ENCODE measurements around the gene PTPN1.

Gene PTPN1

DNA sequence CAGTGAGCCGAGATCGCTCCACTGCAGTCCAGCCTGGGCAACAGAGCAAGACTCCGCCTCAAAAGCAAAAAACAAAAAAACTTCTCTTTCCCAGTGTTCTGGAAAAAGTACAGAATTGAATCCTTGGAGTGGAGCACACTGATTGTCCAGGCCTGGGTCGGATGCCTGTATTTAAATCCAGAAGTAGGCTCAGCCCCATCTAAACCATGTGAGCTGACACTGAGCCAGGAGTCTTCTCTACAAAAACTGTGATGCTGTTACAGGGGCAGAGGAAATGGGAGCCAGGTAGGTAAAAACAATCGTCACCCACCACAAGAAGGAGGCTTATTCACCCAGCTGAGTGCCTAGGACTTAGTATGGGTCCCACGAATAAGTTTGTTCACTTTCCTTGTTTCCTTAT, 43.0 kb upstream of the PTPN1 start:
- TF ChIP-seq, protein P1, sequence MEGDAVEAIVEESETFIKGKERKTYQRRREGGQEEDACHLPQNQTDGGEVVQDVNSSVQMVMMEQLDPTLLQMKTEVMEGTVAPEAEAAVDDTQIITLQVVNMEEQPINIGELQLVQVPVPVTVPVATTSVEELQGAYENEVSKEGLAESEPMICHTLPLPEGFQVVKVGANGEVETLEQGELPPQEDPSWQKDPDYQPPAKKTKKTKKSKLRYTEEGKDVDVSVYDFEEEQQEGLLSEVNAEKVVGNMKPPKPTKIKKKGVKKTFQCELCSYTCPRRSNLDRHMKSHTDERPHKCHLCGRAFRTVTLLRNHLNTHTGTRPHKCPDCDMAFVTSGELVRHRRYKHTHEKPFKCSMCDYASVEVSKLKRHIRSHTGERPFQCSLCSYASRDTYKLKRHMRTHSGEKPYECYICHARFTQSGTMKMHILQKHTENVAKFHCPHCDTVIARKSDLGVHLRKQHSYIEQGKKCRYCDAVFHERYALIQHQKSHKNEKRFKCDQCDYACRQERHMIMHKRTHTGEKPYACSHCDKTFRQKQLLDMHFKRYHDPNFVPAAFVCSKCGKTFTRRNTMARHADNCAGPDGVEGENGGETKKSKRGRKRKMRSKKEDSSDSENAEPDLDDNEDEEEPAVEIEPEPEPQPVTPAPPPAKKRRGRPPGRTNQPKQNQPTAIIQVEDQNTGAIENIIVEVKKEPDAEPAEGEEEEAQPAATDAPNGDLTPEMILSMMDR (IDR thresholded peaks at IDR 0.05; ENCODE audit: unreplicated experiment in 3 of 3): no peak
- Mint-ChIP-seq H3K9me3 (no peaks in the 10 kb centered on the region), H3K27ac (peak overlapping the region in 1 of 3 experiments; percentile 82), H3K27me3 (ENCODE audit: low read depth) (peaks cover 11% of the 10 kb centered on the region), H3K4me3 (no peak overlapping the region), H3K4me1 (peaks cover 31% of the 10 kb centered on the region), H3K36me3 (ENCODE audit: low read depth) (no peaks in the 10 kb centered on the region)

DNA sequence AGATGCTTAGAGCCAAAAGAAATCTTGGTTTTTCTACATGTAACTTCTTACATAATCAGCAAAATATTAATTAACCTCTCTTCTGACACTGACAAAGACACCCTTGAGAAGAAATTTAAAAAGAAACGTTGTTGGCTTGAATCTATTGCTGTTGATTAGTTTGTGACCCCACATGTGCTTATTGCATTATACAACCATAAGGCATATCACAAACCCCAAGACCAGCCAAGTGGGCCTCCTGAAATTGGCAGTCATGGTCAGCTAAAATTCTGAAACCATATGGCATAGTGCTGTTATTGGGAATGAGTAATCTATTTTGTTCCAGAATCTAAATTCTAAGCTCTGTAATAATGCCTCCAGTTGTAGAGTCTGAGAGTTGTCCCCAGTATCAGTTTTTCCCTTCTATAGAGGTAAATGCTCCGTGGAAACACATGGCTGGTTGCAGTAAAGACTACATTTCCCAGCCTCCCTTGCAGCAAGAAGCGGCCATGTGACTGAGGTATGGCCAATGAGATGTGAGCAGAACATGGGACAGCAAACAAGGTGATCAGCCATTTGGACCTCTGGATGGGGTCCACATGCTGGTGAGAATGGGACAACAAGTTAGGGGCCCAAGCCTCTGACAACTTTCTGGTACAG, 42.3 kb upstream of the PTPN1 start:
- Mint-ChIP-seq H3K27me3 (ENCODE audit: low read depth) (peaks cover 11% of the 10 kb centered on the region), H3K27ac (peak overlapping the region in 2 of 3 experiments; percentile 61 to 82), H3K9me3 (no peaks in the 10 kb centered on the region), H3K4me1 (peaks cover 27% of the 10 kb centered on the region), H3K36me3 (ENCODE audit: low read depth) (no peaks in the 10 kb centered on the region), H3K4me3 (no peak overlapping the region)
- TF ChIP-seq, protein P1 (IDR thresholded peaks at IDR 0.05; ENCODE audit: unreplicated experiment in 3 of 3): no peak

DNA sequence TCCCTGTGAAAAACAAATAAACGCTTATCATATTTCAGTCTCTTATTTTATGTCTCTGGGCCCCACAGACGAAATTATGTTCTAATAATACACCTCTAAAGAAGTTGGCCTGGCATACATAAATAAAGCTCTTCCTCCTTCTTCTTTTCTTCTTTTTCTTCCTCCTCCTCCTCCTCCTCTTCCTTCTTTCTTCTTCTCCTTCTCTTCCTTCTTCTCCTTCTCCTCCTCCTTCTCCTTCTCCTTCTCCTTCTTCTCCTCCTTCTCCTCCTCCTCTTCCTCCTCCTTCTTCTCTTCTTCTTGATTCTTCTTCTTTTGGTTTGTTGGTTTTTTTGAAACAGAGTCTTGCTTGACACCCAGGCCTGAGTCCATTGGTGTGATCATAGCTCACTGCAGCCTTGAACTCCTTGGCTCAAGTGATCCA, 41.8 kb upstream of the PTPN1 start:
- Mint-ChIP-seq H3K4me1 (peaks cover 27% of the 10 kb centered on the region), H3K27me3 (ENCODE audit: low read depth) (peaks cover 15% of the 10 kb centered on the region), H3K9me3 (no peaks in the 10 kb centered on the region), H3K27ac (peak overlapping the region in 2 of 3 experiments; percentile 61 to 82), H3K36me3 (ENCODE audit: low read depth) (no peaks in the 10 kb centered on the region), H3K4me3 (no peak overlapping the region)
- TF ChIP-seq, protein P1 (IDR thresholded peaks at IDR 0.05; ENCODE audit: unreplicated experiment in 3 of 3): no peak

DNA sequence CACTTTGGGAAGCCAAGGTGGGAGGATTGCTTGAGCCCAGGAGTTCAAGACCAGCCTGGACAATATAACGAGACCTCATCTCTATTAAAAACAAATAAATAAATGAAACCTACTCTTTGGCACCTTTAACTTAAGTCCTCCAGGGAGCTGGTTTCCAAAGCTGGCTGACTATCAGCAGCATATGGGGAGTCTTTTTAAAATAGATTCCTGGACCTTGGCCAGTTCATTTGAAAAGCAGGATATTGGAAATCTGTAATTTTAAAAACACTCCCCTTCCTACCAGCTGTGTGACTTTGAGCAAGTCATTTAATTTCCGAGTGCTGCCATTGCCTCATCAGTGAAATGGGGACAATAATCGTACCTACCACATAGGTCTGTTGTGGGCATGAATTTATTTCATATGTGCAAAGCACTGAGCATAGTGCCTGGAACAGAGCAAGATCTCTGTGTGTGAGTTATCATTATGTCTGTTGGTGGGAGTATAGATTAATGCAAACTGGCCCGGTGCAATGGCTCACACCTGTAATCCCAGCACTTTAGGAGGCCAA, 40.9 kb upstream of the PTPN1 start:
- H3K9me3 Mint-ChIP-seq: no peaks in the 10 kb centered on the region
- TF ChIP-seq, protein P1 (IDR thresholded peaks at IDR 0.05; ENCODE audit: unreplicated experiment in 3 of 3): no peak
- H3K4me3 Mint-ChIP-seq: no peak overlapping the region
- H3K4me1 Mint-ChIP-seq: peaks cover 27% of the 10 kb centered on the region
- H3K27ac Mint-ChIP-seq: no peak overlapping the region
- H3K36me3 Mint-ChIP-seq (ENCODE audit: low read depth): no peaks in the 10 kb centered on the region
- peaks cover 13% of the 10 kb centered on the region for H3K27me3 Mint-ChIP-seq (ENCODE audit: low read depth)

DNA sequence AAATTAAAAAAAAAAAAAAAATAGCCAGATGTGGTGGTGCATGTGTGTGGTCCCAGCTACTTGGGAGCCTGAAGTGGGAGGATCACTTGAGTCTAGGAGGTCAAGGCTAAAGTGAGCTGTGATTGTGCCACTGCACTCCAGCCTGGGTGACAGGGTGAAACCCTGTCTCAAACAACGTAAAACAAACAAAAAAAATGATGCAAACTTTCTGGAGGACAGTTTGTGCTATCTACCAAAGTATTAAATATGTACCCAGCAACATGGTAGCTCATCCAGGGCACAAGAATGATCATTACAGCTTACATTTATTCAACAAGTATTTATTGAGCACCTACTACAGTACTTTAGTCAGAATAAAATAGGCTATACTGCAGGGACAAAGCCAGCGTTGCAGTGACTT, 40.4 kb upstream of the PTPN1 start:
- TF ChIP-seq, protein P1 (IDR thresholded peaks at IDR 0.05; ENCODE audit: unreplicated experiment in 3 of 3): no peak
- H3K9me3 Mint-ChIP-seq: no peaks in the 10 kb centered on the region
- H3K4me3 Mint-ChIP-seq: no peak overlapping the region
- H3K4me1 Mint-ChIP-seq: peaks cover 27% of the 10 kb centered on the region
- H3K27me3 Mint-ChIP-seq (ENCODE audit: low read depth): peaks cover 10% of the 10 kb centered on the region
- no peak overlapping the region for H3K27ac Mint-ChIP-seq
- no peaks in the 10 kb centered on the region for H3K36me3 Mint-ChIP-seq (ENCODE audit: low read depth)

Measured in nephron (organoid).